HepG2 (cell line): ENCODE results near the gene RNFT2. TPM values are rescaled to one million over a fixed set of nuclear protein-coding genes. Genes with fewer than 3 reads are reported as not detected.
A peak's percentile ranks its signal among the peaks of the same experiment; 100 is the strongest.

ENCODE experiments used
- GPN1 ChIP-seq: sonication (generic); formaldehyde crosslinking; IDR thresholded peaks from 2 replicates; pipeline ENCODE4 v1.5.1; 2020; ENCODE audit warnings: missing genetic modification reagents, borderline replicate concordance
- MYNN ChIP-seq: sonication (generic); formaldehyde crosslinking; IDR thresholded peaks from 2 replicates; pipeline ENCODE4 v1.4.0; 2020; ENCODE audit warnings: mild to moderate bottlenecking, low read depth, missing genetic modification reagents
- SMARCC2 ChIP-seq: fragments of 450-650 bp; IDR thresholded peaks from 2 replicates; pipeline ENCODE4 v1.6.1; 2017; ENCODE audit warnings: antibody characterized with exemption, mild to moderate bottlenecking
- STAG1 ChIP-seq: sonication (generic); formaldehyde crosslinking; IDR thresholded peaks from 2 replicates; pipeline ENCODE4 v1.4.0; 2020; ENCODE audit warnings: missing genetic modification reagents
- ZNF317 ChIP-seq: sonication (generic); formaldehyde crosslinking; IDR thresholded peaks from 2 replicates; pipeline ENCODE4 v1.5.0; 2020; ENCODE audit warnings: mild to moderate bottlenecking, missing genetic modification reagents
- ZNF503 ChIP-seq: sonication (generic); formaldehyde crosslinking; IDR thresholded peaks from 2 replicates; pipeline ENCODE4 v1.4.0; 2020; ENCODE audit warnings: missing genetic modification reagents
- ZNF639 ChIP-seq: conservative IDR thresholded peaks from 2 replicates; pipeline ENCODE4 v1.6.1; 2018; ENCODE audit warnings: missing genetic modification reagents
- ZNF646 ChIP-seq: sonication (generic); formaldehyde crosslinking; IDR thresholded peaks from 2 replicates; pipeline ENCODE4 v1.9.0; 2021; ENCODE audit warnings: mild to moderate bottlenecking, missing genetic modification reagents
- ZNF83 ChIP-seq: sonication (generic); formaldehyde crosslinking; IDR thresholded peaks from 2 replicates; pipeline ENCODE4 v1.4.0; 2020; ENCODE audit warnings: missing genetic modification reagents, mild to moderate bottlenecking, borderline replicate concordance
- polyA plus RNA-seq, 8 experiments: library from polyadenylated mRNA; depleted of rRNA in 3 of 8; stranded (reverse) in 7 of 8; unstranded in 1 of 8; fragments of >200 nt; fragmentation: Illumina TruSeq in 4 of 8; extraction: Trizol in 4 of 8; gene quantifications; 2 replicates each; pipeline versions ENCODE4 v1.2.1 to v1.2.3, GENCODE V29; 2011 to 2016; ENCODE audit warnings: low read depth in 4 of 8, missing spikeins in 1 of 8, mixed read lengths in 1 of 8; ENCODE audit not compliant: insufficient read depth in 1 of 8
- total RNA-seq, 5 experiments: library from RNA; depleted of rRNA; stranded (reverse); fragments of >200 nt; fragmentation: Illumina TruSeq; extraction: Trizol; gene quantifications; 2 replicates each; pipeline ENCODE4 v1.2.3, GENCODE V29; 2016; ENCODE audit warnings: low read depth in 1 of 5

Gene RNFT2
- total and polyA plus RNA-seq, 2 of the 13 experiments (the other 11 are each of a cell fraction or from before 2014, with no cell fraction given) = 3.3 to 8.3 TPM

- TF ChIP-seq ZNF646 (CRISPR knock-in tag) (no peak), STAG1 (no peak), MYNN (no peak), ZNF317 (CRISPR knock-in tag) (peak; percentile 23; the same call in 1 of the 2 replicates), ZNF83 (CRISPR knock-in tag) (no peak), ZNF503 (peak; percentile 38; the same call in 1 of the 2 replicates), ZNF639 (CRISPR knock-in tag) (no peak), SMARCC2 (no peak), GPN1 (CRISPR knock-in tag) (no peak)
Measured at GRCh38 chr12:116737774-116738657, at the start of gene RNFT2, which contains the start of gene SPRING1 (continued).
